Vagina (tissue), 2 donors: ENCODE results near the gene FNDC11.

Source experiments
- CTCF ChIP-seq, 3 experiments: fragments of 450-650 bp in 2 of 3; fragments of 200-600 bp in 1 of 3; sonication (generic) in 1 of 3; IDR thresholded peaks; one replicate each; pipeline ENCODE4 v1.5.1; 2017 to 2019; ENCODE audit warnings: antibody characterized with exemption in 3 of 3, mild to moderate bottlenecking in 2 of 3, moderate library complexity in 2 of 3
- POLR2A ChIP-seq, 2 donors: fragments of 450-650 bp; IDR thresholded peaks; one replicate each; pipeline ENCODE4 v1.6.1; 2017; ENCODE audit warnings: antibody characterized with exemption in 2 of 2, mild to moderate bottlenecking in 2 of 2, moderate library complexity in 2 of 2
- POLR2AphosphoS5 ChIP-seq, 2 donors: sonication (generic); formaldehyde crosslinking; IDR thresholded peaks; one replicate each; pipeline ENCODE4 v1.9.0; 2017; ENCODE audit warnings: antibody characterized with exemption in 2 of 2, mild to moderate bottlenecking in 2 of 2, low read depth in 1 of 2; ENCODE audit not compliant: insufficient read depth in 1 of 2

GRCh38 chr20:63544958-63545516 is 8.9 kb upstream of the FNDC11 start:
- TF ChIP-seq CTCF (IDR thresholded peaks at IDR 0.05) = no peak
- TF ChIP-seq POLR2AphosphoS5 (IDR thresholded peaks at IDR 0.05; ENCODE audit: insufficient read depth in 1 of 2, low read depth in 1 of 2) = no peak
- no peak for TF ChIP-seq POLR2A (IDR thresholded peaks at IDR 0.05)
